Ascending aorta (tissue), 2 donors: ENCODE measurements around the gene CACTIN. TPM values are rescaled to one million over a fixed set of nuclear protein-coding genes. Genes with fewer than 3 reads are reported as not detected.

Source experiments
- DNase-seq, 2 donors: peaks; one replicate each; pipeline ENCODE4 v3.0.0-alpha.2; 2019; ENCODE audit warnings: low spot score in 2 of 2
- H3K27ac ChIP-seq, 2 donors: fragments of 200-600 bp; sonication (generic); one replicate each; pipeline ENCODE4 v1.5.1; 2016 to 2017; ENCODE audit warnings: mild to moderate bottlenecking in 1 of 2
- H3K27me3 ChIP-seq: fragments of 200-600 bp; sonication (generic); one replicate; pipeline ENCODE4 v1.5.1; 2017
- H3K36me3 ChIP-seq, 2 donors: fragments of 200-600 bp; sonication (generic); one replicate each; pipeline ENCODE4 v1.5.1; 2016
- H3K4me1 ChIP-seq, 2 donors: fragments of 200-600 bp; sonication (generic); one replicate each; pipeline ENCODE4 v1.5.1; 2016 to 2017; ENCODE audit warnings: mild to moderate bottlenecking in 1 of 2
- H3K4me3 ChIP-seq, 2 donors: fragments of 200-600 bp; sonication (generic); one replicate each; pipeline ENCODE4 v1.5.1; 2016 to 2017; ENCODE audit warnings: mild to moderate bottlenecking in 1 of 2
- H3K9me3 ChIP-seq, 2 donors: fragments of 200-600 bp; sonication (generic); one replicate each; pipeline ENCODE4 v1.5.1; 2016
- intact Hi-C: fragments of 100-400 bp; cut with DNase I; formaldehyde crosslinking; loops from one replicate; pipeline ENCODE4 v1.15.1; 2023
- total RNA-seq: library from RNA; depleted of rRNA; stranded (reverse); fragments of >200 nt; gene quantifications from one replicate; pipeline ENCODE4 v1.1.0, GENCODE V29; 2016
- TF ChIP-seq, protein P1 (sequence below), 3 experiments: fragments of 200-600 bp in 2 of 3; fragments of 450-650 bp in 1 of 3; sonication (generic) in 2 of 3; IDR thresholded peaks; one replicate each; pipeline ENCODE4 v1.5.1; 2016 to 2019; ENCODE audit warnings: antibody characterized with exemption in 3 of 3, mild to moderate bottlenecking in 1 of 3, moderate library complexity in 1 of 3

Gene CACTIN
- total RNA-seq, 1 donor from 2014 or later = 57.6 TPM

DNA sequence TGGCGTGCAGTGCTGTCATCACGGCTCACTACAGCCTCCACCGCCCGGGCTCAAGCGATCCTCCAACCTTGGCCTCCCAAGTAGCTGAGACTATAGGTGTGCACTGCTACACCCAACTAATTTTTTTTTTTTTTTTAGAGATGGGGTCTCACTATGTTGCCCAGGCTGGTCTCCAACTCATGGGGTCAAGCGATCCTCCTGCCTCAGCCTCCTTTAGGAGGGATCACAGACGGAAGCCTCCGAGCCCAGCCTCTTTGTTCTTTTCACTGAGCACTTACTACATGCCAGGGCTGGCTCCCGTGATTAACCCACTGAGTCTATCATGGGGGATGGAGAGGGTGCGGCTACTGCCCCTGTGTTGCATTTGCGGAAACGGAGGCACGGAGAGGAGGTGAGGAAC lies 12.9 kb upstream of the CACTIN start:
- Histone ChIP-seq H3K4me3 (no peak overlapping the region), H3K27me3 (no peaks in the 10 kb centered on the region), H3K36me3 (peaks cover 67 to 89% of the 10 kb centered on the region in 2 donors), H3K9me3 (no peaks in the 10 kb centered on the region), H3K4me1 (no peaks in the 10 kb centered on the region), H3K27ac (no peak overlapping the region)
- no peak for DNase-seq
- intact Hi-C loops = no loop called here
- TF ChIP-seq, protein P1, sequence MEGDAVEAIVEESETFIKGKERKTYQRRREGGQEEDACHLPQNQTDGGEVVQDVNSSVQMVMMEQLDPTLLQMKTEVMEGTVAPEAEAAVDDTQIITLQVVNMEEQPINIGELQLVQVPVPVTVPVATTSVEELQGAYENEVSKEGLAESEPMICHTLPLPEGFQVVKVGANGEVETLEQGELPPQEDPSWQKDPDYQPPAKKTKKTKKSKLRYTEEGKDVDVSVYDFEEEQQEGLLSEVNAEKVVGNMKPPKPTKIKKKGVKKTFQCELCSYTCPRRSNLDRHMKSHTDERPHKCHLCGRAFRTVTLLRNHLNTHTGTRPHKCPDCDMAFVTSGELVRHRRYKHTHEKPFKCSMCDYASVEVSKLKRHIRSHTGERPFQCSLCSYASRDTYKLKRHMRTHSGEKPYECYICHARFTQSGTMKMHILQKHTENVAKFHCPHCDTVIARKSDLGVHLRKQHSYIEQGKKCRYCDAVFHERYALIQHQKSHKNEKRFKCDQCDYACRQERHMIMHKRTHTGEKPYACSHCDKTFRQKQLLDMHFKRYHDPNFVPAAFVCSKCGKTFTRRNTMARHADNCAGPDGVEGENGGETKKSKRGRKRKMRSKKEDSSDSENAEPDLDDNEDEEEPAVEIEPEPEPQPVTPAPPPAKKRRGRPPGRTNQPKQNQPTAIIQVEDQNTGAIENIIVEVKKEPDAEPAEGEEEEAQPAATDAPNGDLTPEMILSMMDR (IDR thresholded peaks at IDR 0.05) = no peak

DNA sequence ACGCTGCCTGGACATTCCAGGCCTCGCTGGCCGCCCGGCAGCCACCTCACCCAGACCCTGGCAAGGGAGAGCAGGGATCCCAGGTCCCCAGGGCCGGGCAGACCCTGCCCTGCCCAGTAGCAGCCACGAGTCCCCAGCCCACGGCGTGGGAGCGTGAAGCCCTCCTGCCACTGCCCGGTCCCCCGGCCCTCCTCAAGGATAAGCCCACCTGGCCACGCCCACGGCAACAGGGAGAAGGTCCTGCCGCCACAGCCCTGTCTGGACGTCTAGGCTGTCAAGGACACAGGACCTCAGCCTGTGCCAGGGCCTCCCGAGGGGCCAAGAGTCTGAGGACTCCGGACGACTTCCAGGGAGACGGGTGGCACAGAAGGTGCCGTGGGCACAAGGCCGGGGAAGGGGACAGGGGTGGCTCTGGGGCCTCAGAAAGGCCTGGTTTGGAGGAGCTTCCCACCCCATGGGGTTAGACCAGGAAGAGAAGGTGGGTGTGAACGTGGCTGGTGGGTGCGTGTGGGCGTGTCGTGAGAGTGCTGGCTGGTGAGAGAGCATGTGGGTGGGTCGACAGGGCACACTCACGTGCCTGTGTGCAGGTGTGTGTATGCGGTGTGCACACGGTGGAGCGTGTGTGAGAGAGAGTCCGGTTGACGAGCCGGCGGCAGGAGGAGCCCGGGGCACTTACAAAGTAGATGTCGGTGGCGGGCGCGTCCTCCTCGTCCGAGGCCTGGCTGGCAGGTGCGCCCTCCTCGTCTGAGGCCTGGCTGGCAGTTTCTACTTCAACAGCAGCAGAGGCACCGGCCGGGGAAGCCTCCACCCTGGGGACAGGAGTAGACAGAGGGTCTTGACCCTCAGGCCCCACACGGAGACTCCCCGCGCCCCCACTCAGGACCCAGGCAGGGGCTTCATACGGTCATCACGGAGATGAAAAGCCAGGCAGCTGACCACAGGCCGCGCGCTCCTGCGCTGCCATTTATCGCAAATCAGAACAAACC lies 11.9 kb upstream of the CACTIN start:
- H3K36me3 ChIP-seq = peaks cover 58 to 79% of the 10 kb centered on the region in 2 donors
- no peaks in the 10 kb centered on the region for H3K9me3 ChIP-seq

DNA sequence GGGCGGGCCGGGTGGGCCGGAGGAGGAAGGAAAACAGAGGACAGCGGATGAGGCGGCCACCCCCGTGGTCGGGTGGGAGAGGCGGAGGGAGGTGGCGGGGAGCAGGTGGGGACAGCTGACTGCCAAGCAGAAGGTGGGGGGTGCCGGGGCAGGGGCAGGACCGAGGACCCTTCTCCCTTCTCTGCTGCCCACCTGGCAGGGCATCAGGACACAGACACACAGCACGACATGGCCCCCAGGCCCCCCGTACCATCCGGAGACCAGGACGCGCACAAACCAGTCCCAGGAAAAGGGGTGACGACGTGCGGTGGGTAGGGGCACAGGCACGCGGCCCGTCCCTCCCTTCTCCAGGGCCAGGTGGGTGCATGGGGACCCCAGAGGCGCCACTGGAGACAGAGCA lies 11.0 kb upstream of the CACTIN start:
- H3K4me1 ChIP-seq = no peaks in the 10 kb centered on the region
- TF ChIP-seq, protein P1 (IDR thresholded peaks at IDR 0.05) = no peak
- H3K27ac ChIP-seq = no peak overlapping the region
- no peaks in the 10 kb centered on the region for H3K27me3 ChIP-seq
- peaks cover 56 to 73% of the 10 kb centered on the region in 2 donors for H3K36me3 ChIP-seq
- H3K4me3 ChIP-seq = no peak overlapping the region
- no peak for DNase-seq
- no peaks in the 10 kb centered on the region for H3K9me3 ChIP-seq
- intact Hi-C loops = no loop called here

More for the DNA sequence above, 11.9 kb upstream of the CACTIN start:
- H3K4me1 ChIP-seq = no peaks in the 10 kb centered on the region
- intact Hi-C loops = no loop called here
- DNase-seq = no peak
- H3K4me3 ChIP-seq = no peak overlapping the region
- H3K27me3 ChIP-seq = no peaks in the 10 kb centered on the region
- TF ChIP-seq, protein P1 (IDR thresholded peaks at IDR 0.05) = no peak
- H3K27ac ChIP-seq = no peak overlapping the region

DNA sequence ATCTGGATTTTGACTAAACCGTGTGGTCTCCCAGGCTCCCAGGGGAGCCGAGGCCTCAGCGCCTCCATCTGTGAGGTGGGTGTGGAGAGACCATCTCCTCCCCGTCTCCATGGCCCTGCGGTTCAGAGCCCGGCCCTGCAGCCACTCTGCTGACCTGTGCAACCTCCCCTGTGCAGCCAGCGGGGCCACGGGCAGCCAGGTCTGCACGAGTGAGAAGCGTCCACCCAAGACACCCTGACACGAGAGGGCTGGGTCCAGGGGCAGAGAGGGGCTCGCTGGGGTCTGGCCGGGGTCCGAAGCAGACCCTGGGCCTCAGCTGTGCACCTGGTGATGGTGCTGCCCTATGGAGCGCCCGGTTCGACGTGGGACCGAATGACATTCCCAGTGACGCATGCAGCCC lies 10.4 kb upstream of the CACTIN start:
- Histone ChIP-seq H3K27me3 (no peaks in the 10 kb centered on the region), H3K4me1 (no peaks in the 10 kb centered on the region), H3K27ac (no peak overlapping the region), H3K36me3 (peaks cover 59 to 73% of the 10 kb centered on the region in 2 donors), H3K9me3 (no peaks in the 10 kb centered on the region), H3K4me3 (no peak overlapping the region)
- intact Hi-C loops = no loop called here
- TF ChIP-seq, protein P1 (IDR thresholded peaks at IDR 0.05) = no peak
- DNase-seq = no peak

DNA sequence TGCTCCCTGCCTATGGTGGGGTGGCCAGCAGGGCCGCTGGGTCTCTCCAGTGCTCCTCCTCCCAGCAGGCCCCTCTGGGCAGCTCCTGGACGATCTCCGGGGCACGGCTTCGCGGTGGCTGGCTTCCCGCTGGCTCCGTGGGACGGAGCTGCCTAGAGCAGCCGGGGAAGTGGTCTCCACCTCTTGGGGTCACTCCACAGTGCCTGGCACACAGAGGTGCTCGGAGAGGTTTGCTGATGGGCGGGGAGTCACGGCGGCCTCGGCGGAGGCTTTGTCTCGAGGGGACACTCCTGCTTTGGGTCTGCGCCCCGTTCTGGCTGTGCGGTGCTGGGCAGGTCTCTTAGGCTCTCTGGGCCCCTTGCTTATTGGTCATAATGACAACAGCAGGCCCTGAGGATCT lies 9.9 kb upstream of the CACTIN start:
- no peaks in the 10 kb centered on the region for H3K27me3 ChIP-seq
- intact Hi-C loops = no loop called here
- no peak overlapping the region for H3K4me3 ChIP-seq
- no peaks in the 10 kb centered on the region for H3K9me3 ChIP-seq
- no peak for DNase-seq
- peaks cover 59 to 73% of the 10 kb centered on the region in 2 donors for H3K36me3 ChIP-seq
- TF ChIP-seq, protein P1 (IDR thresholded peaks at IDR 0.05) = no peak
- no peaks in the 10 kb centered on the region for H3K4me1 ChIP-seq
- no peak overlapping the region for H3K27ac ChIP-seq
